ENCODE results near the gene DHRS4L2. TPM values are rescaled to one million over a fixed set of nuclear protein-coding genes. Genes with fewer than 3 reads are reported as not detected.
"Not testable (repeated sequence)": the region's sequence is repeated elsewhere in the genome, so short reads cannot be mapped to it uniquely, and the experiment has no call there.

The DHRS4L2 gene
- 16.7 TPM for total RNA-seq

DNA sequence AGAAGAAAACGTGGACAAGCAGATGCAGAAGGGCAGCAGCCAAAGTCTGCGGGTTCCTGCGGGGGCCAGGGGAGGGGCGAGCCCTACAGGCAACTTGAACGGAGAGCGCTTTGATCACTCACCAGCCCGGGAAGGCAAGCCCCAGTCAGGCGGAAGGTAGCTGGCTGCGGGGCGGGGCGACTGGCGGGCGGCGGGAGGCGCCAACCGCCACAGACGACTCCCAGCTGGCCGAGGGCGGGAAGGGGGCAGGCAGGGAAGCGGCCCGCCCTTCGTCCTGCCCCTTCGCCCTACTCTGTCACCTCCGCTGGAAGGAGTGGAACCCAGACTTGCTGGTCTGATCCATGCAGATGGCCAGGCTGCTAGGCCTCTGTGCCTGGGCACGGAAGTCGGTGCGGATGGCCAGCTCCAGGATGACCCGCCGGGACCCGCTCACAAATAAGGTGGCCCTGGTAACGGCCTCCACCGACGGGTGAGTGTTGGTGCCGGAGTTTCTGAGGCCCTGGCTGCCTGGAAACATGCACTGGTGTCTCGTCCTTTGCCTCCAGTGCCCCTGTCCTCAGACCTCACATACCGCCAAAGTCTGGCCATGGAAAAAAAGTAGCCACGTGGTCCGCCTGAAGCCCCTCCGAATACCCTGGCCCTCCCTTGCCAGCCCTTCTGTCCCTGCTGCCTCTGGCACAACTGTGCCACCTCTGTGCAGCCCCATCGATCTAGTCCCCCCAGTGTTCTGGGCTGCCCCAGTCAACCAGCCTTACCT is at the start of gene DHRS4L2:
TSS of gene DHRS4L2 (plus strand) at position 323 of the 757 bp plus-strand sequence. CDS start at position 342, 19 bp downstream.
- H3K27ac ChIP-seq = peak within 1 kb of the TSS; percentile 89
- intact Hi-C loops (cut with DNase I); H3K36me3 ChIP-seq; H3K9me3 ChIP-seq; H3K27me3 ChIP-seq: not testable (repeated sequence)
- H3K4me3 ChIP-seq = peak within 1 kb of the TSS; percentile 36 to 49
- DNase-seq (ENCODE audit: extremely low spot score in 2 of 2) = peak in 1 of 2 donors; percentile 91
- H3K4me1 ChIP-seq = peaks cover 43% of the 10 kb centered on the region
- TF ChIP-seq POLR2AphosphoS5 (IDR thresholded peaks at IDR 0.05; ENCODE audit: insufficient read depth in 1 of 2, low read depth in 1 of 2) = peak in 1 of 2 donors; percentile 73

DNA sequence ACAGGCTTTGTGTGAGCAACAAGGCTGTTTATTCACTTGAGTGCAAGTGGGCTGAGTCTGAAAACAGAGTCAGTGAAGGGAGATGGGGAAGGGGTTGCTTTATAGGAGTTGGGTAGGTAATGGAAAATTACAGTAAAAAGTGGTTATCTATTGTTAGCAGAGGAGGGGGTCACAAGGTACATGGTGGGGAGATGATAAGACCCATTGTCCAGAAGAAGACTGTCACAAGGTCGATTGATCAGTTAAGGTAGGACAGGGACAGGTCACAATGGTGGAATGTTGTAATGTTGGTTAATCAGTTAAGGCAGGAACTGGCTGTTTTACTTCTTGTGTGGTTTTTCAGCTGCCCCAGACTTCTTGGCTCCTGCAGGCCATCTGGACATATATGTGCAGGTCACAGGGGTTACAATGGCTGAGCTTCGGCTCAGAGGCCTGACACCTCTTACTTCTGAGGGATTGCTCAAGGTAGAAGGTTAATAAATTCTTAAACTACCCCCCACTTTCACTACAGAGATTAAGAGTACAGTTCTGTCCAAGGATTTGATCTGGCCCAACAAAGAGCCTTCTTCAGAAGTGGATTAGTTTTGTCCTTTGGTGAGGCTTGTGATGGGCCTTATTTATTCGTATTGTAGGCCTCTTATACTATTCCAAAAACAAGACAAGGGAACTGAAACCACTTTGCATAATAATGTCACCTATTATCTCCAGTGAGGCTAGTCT is 49.0 kb upstream of the DHRS4L2 start:
- intact Hi-C loops (cut with DNase I) = loop anchor here (10.0 kb wide), 1 partner anchor 305 kb away; the partner anchor contains the start of gene DHRS2
- TF ChIP-seq POLR2AphosphoS5 (IDR thresholded peaks at IDR 0.05; ENCODE audit: insufficient read depth in 1 of 2, low read depth in 1 of 2) = no peak
- TF ChIP-seq, protein P1, sequence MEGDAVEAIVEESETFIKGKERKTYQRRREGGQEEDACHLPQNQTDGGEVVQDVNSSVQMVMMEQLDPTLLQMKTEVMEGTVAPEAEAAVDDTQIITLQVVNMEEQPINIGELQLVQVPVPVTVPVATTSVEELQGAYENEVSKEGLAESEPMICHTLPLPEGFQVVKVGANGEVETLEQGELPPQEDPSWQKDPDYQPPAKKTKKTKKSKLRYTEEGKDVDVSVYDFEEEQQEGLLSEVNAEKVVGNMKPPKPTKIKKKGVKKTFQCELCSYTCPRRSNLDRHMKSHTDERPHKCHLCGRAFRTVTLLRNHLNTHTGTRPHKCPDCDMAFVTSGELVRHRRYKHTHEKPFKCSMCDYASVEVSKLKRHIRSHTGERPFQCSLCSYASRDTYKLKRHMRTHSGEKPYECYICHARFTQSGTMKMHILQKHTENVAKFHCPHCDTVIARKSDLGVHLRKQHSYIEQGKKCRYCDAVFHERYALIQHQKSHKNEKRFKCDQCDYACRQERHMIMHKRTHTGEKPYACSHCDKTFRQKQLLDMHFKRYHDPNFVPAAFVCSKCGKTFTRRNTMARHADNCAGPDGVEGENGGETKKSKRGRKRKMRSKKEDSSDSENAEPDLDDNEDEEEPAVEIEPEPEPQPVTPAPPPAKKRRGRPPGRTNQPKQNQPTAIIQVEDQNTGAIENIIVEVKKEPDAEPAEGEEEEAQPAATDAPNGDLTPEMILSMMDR (IDR thresholded peaks at IDR 0.05) = no peak

DNA sequence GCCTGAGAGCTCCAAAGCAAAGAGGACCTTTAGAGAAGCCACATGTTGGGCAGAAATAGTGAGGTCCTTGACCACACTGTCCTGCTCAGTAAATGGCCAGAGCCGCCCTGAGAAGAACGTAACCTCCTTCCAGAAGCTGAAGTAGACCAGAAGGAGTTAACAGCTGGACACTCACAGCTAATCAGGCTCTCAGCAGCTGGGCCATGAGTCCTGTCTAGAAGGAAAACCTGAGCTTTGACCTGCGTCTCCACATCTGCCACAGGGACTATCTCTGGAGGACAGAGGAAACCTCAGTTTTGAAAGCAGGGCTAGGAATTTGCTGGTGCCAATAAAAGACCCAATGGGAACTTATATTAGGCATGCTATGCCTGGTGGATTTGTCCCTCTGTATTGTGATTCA is 47.5 kb upstream of the DHRS4L2 start:
- H3K27ac ChIP-seq = no peak overlapping the region
- DNase-seq (ENCODE audit: extremely low spot score in 2 of 2) = peak in 1 of 2 donors; percentile 25
- H3K9me3 ChIP-seq = no peaks in the 10 kb centered on the region
- peaks cover 0 to 8% of the 10 kb centered on the region in 2 donors for H3K36me3 ChIP-seq
- H3K27me3 ChIP-seq = no peaks in the 10 kb centered on the region
- intact Hi-C loops (cut with DNase I) = no loop called here
- H3K4me3 ChIP-seq = no peak overlapping the region
- H3K4me1 ChIP-seq = no peaks in the 10 kb centered on the region
- TF ChIP-seq POLR2AphosphoS5 (IDR thresholded peaks at IDR 0.05; ENCODE audit: insufficient read depth in 1 of 2, low read depth in 1 of 2) = no peak
- no peak for TF ChIP-seq POLR2A (IDR thresholded peaks at IDR 0.05)
- TF ChIP-seq, protein P1 (IDR thresholded peaks at IDR 0.05) = no peak

More for the DNA sequence above, 49.0 kb upstream of the DHRS4L2 start:
- Histone ChIP-seq H3K4me1 (no peaks in the 10 kb centered on the region), H3K27me3 (no peaks in the 10 kb centered on the region), H3K36me3 (peaks cover 0 to 8% of the 10 kb centered on the region in 2 donors), H3K4me3 (no peak overlapping the region), H3K9me3 (no peaks in the 10 kb centered on the region), H3K27ac (no peak overlapping the region)
- no peak for DNase-seq (ENCODE audit: extremely low spot score in 2 of 2)

DNA sequence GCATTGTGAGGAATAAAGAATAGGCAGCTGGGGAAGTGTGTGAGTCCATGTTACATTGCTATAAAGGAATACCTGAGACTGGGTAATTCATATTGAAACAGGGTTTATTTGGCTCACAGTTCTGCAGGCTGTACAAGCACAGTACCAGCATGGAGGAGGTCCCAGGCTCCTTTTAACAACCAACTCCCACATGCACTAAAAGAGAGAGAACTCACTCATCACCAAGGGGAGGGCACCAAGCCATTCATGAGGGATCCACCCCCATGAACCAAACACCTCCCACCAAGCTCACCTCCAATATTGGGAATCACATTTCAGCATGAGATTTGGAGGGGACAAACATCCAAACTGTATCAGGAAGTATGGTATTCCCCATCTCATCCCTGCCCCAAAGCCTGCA is 47.1 kb upstream of the DHRS4L2 start:
- TF ChIP-seq, protein P1 (IDR thresholded peaks at IDR 0.05) = no peak
- TF ChIP-seq POLR2A (IDR thresholded peaks at IDR 0.05) = no peak
- TF ChIP-seq POLR2AphosphoS5 (IDR thresholded peaks at IDR 0.05; ENCODE audit: insufficient read depth in 1 of 2, low read depth in 1 of 2) = no peak
- no peak overlapping the region for H3K27ac ChIP-seq
- no peak overlapping the region for H3K4me3 ChIP-seq
- intact Hi-C loops (cut with DNase I) = no loop called here
- no peaks in the 10 kb centered on the region for H3K4me1 ChIP-seq
- no peaks in the 10 kb centered on the region for H3K9me3 ChIP-seq
- H3K27me3 ChIP-seq = no peaks in the 10 kb centered on the region
- DNase-seq (ENCODE audit: extremely low spot score in 2 of 2) = peak in 1 of 2 donors; percentile 47
- H3K36me3 ChIP-seq = peaks cover 0 to 8% of the 10 kb centered on the region in 2 donors

DNA sequence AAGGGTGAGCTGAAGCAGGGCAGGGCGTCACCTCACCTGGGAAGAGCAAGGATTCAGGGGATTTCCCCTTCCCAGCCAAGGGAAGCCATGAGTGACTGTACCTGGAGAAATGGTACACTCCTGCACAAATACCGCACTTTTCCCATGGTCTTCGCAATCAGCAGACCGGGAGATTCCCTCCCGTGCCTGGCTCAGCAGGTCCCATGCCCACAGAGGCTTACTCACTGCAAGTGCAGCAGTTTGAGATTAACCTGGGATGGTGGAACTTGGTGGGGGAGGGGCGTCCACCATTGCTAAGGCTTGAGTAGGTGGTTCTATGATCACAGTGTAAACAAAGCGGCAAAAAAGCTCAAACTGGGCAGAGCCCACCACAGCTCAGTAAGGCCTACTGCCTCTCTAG is 46.1 kb upstream of the DHRS4L2 start:
- peaks cover 0 to 8% of the 10 kb centered on the region in 2 donors for H3K36me3 ChIP-seq
- no peaks in the 10 kb centered on the region for H3K9me3 ChIP-seq
- peak in 1 of 2 donors; percentile 10 for DNase-seq (ENCODE audit: extremely low spot score in 2 of 2)
- H3K27me3 ChIP-seq = no peaks in the 10 kb centered on the region
- TF ChIP-seq, protein P1 (IDR thresholded peaks at IDR 0.05) = no peak
- TF ChIP-seq POLR2A (IDR thresholded peaks at IDR 0.05) (no peak), POLR2AphosphoS5 (IDR thresholded peaks at IDR 0.05; ENCODE audit: insufficient read depth in 1 of 2, low read depth in 1 of 2) (no peak)
- no peak overlapping the region for H3K4me3 ChIP-seq
- intact Hi-C loops (cut with DNase I) = no loop called here
- no peak overlapping the region for H3K27ac ChIP-seq
- no peaks in the 10 kb centered on the region for H3K4me1 ChIP-seq

DNA sequence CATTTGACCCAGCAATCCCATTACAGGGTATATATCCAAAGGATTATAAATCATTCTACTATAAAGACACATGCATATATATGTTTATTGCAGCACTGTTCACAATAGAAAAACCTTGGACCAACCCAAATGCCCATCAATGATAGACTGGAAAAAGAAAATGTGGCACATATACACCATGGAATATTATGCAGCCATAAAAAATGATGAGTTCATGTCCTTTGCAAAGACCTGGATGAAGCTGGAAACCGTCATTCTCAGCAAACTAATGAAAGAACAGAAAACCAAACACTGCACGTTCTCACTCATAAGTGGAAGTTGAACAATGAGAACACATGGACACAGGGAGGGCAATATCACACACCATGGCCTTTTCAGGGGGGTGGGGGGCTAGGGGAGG is 39.7 kb upstream of the DHRS4L2 start:
- intact Hi-C loops (cut with DNase I); DNase-seq (ENCODE audit: extremely low spot score in 2 of 2); H3K9me3 ChIP-seq; H3K36me3 ChIP-seq; H3K4me3 ChIP-seq; H3K27me3 ChIP-seq; H3K27ac ChIP-seq: not testable (repeated sequence)
- peaks cover 19% of the 10 kb centered on the region for H3K4me1 ChIP-seq
